ENCODE results near the gene RAB3D.

DNA sequence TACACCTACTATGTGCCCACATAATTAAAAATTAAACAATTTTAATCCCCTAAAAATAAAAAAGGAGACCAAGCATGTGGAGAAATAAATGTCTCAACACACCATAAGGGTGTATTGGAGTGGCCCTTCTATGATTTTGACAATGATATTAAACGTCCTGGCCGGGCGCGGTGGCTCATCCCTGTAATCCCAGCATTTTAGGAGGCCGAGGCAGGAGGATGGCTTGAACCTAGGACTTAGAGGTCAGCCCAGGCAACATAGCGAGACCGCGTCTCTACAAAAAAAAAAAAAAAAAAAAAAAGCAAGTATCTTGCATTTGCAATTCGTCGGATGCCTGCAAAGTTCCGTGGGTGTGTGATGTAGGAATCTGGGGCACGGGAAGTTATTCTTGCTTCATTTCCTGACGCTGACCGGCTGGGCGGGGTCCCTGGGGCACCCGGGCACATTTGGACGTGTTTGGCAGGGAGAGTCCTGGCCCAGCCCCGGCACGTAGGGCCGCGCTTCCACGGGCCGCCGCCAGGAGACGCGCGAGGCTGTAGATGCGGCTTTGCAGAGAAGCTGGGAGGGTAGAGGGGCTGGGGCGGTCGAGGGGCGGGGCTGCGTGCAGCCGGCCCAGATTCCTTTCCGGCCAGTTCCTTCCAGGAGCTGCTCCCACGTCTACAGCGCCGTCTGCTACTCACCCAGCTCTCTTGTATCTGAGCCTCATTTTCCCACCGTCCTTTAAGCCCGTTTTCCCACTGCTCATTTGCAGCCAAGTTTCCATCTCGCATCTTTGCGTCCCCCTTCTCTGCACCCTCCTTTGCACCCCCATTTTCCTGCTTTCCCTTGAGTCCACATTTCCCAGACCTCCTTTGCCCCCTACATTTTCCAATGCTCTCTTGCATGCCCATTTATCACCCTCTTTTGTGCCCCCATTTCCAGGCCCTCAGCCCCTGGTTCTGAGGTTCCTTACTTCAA, 45.7 kb downstream of the RAB3D start:
- TF ChIP-seq, protein P1, sequence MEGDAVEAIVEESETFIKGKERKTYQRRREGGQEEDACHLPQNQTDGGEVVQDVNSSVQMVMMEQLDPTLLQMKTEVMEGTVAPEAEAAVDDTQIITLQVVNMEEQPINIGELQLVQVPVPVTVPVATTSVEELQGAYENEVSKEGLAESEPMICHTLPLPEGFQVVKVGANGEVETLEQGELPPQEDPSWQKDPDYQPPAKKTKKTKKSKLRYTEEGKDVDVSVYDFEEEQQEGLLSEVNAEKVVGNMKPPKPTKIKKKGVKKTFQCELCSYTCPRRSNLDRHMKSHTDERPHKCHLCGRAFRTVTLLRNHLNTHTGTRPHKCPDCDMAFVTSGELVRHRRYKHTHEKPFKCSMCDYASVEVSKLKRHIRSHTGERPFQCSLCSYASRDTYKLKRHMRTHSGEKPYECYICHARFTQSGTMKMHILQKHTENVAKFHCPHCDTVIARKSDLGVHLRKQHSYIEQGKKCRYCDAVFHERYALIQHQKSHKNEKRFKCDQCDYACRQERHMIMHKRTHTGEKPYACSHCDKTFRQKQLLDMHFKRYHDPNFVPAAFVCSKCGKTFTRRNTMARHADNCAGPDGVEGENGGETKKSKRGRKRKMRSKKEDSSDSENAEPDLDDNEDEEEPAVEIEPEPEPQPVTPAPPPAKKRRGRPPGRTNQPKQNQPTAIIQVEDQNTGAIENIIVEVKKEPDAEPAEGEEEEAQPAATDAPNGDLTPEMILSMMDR (IDR thresholded peaks at IDR 0.05), result peak; percentile 98 to 99 (median 98)
- peak; percentile 73 to 87 (median 78) for TF ChIP-seq POLR2AphosphoS5 (IDR thresholded peaks at IDR 0.05)
